UCSD-AML1 (cell line): Measurements from ENCODE around the gene ARHGAP25.
"Not testable (repeated sequence)": the region's sequence is repeated elsewhere in the genome, so short reads cannot be mapped to it uniquely, and the experiment has no call there.

Experiments used
- DNase-seq: peaks from one replicate; lab custom pipeline; 2025; ENCODE audit not compliant: unreplicated experiment; lab: John Stamatoyannopoulos, UW

Gene ARHGAP25

GRCh38 chr2:68792751-68793150, 58.1 kb downstream of the ARHGAP25 start:
- no peak for DNase-seq

GRCh38 chr2:68796295-68796905, 61.8 kb downstream of the ARHGAP25 start:
- DNase-seq: no peak

GRCh38 chr2:68798569-68798968, 64.0 kb downstream of the ARHGAP25 start:
- no peak for DNase-seq

GRCh38 chr2:68799140-68800026, 64.8 kb downstream of the ARHGAP25 start:
- DNase-seq: no peak

GRCh38 chr2:68800027-68800401, 65.4 kb downstream of the ARHGAP25 start:
- no peak for DNase-seq

GRCh38 chr2:68800517-68800916, 65.9 kb downstream of the ARHGAP25 start:
- DNase-seq: no peak

GRCh38 chr2:68802161-68802560, 67.5 kb downstream of the ARHGAP25 start:
- DNase-seq: not testable (repeated sequence)

GRCh38 chr2:68805025-68805424, 70.4 kb downstream of the ARHGAP25 start:
- DNase-seq: no peak

GRCh38 chr2:68806511-68807109, 72.0 kb downstream of the ARHGAP25 start:
- DNase-seq: no peak

GRCh38 chr2:68807821-68808266, 73.2 kb downstream of the ARHGAP25 start:
- peak; percentile 53 for DNase-seq

- DNase-seq: no peak
These were observed 75.0 kb downstream of the ARHGAP25 start for GRCh38 chr2:68809324-68810240.

GRCh38 chr2:68811364-68811763, 76.8 kb downstream of the ARHGAP25 start:
- DNase-seq: no peak

GRCh38 chr2:68812251-68812650, 77.6 kb downstream of the ARHGAP25 start:
- no peak for DNase-seq

GRCh38 chr2:68813596-68813995, 79.0 kb downstream of the ARHGAP25 start:
- DNase-seq: no peak

GRCh38 chr2:68817306-68817705, 82.7 kb downstream of the ARHGAP25 start:
- DNase-seq: no peak

GRCh38 chr2:68819556-68819955, 84.9 kb downstream of the ARHGAP25 start:
- DNase-seq: no peak

GRCh38 chr2:68822207-68822872, 87.7 kb downstream of the ARHGAP25 start:
- no peak for DNase-seq

GRCh38 chr2:68824831-68825230, 90.2 kb downstream of the ARHGAP25 start:
- no peak for DNase-seq

- DNase-seq: no peak
These were observed 91.3 kb downstream of the ARHGAP25 start for GRCh38 chr2:68825866-68826265.

- no peak for DNase-seq
These were observed 93.1 kb downstream of the ARHGAP25 start for GRCh38 chr2:68827666-68828065.
